Measurements from ENCODE around the gene ZNF695.

Gene ZNF695

DNA sequence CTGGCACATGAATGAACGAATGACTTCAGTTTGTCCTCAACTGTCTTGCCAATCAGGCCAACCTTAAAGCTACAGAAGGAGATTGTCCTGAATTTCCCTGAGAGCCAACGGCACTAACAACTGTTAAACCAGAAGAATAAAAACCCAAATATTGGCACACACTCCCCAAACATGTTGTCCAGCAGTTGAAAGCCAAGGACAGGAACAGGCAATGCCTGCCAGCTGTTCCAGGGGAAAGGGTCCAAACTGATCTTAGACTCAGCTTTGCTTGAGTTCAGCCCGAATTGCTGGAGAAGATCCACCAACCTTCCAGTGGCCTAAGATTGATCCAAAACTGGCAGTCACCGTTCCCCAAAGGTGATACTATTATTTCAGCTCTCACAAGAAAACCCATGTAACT, 53.7 kb downstream of the ZNF695 start:
- no peak for DNase-seq

DNA sequence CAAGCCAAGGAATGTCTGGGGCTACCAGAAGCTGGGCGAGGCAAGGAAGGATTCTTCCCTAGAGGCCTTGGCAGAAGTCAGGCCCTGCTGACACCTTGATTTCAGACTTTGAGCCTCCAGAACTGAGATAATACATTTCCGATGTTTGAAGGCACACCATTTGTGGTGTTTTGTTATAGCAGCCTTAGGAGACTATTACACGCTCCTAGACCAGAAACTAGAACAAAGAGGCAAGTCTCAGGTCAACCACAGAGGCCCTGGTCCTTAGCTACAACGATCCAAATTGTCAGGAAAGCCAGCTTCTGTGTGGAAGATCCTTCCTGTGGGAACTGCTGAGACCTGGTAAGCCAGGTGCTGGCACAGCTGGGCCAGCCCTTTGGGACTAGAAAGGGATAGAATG, 56.4 kb downstream of the ZNF695 start:
- DNase-seq = no peak

DNA sequence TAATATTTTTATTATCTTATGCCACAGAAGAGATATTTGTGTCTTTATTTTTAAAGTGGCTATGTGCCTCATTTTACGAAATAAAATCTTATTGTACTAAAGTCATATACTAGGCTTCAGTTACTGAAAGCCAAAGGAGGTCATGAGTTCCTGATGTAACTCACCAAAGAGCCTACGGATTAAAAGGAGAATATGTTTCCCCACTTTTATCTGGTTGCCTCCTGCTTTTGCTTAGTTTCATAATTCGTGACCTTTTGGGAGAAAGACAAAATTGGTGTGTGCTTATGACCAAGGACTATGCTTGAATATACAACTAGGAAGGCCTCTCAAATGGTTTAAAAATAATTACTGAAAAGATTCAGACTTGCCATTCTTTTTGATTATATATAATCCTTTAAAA, 57.9 kb downstream of the ZNF695 start:
- DNase-seq = no peak

DNA sequence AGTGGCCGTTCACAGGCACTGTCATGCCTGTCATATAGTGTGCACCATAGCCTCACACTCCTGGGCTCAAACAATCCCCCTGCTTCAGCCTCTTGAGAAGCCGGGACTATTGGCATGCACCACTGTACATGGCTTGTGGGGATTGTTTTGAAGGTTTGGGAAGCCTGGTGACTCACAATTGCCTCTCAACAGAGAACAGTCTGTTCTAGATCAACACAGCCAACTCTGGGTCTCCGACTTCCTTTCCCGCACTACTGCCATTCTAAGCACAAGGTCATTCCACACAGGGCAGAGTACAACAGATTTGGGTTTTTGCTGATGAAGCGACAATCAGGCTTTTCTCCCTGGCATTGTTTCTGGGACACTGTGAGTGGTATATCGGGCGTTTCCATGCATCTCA, 60.6 kb downstream of the ZNF695 start:
- DNase-seq = no peak

DNA sequence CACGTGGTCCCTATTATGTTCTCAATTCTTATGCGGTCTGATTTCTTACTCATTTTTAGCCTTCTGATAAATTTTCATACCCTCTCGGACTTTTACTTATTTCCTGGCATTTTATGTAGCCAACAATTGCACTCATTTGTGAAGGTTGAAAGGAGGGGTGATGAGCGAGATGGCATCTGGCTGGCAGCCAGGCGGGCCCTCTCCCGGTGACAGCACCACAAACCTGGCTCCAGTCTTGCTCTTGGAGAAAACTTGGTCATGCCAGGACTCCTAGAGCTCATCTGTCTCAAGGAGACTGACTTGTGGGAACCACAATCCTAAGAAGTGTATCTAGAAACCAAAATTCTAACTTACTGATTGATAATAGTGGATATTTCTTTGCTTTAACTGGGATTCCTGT, 61.5 kb downstream of the ZNF695 start:
- no peak for DNase-seq
